ENCODE data around the gene KCNMB3. TPM values are rescaled to one million over a fixed set of nuclear protein-coding genes. Genes with fewer than 3 reads are reported as not detected.
A peak's percentile ranks its signal among the peaks of the same experiment; 100 is the strongest.
"Not testable (repeated sequence)": the region's sequence is repeated elsewhere in the genome, so short reads cannot be mapped to it uniquely, and the experiment has no call there.

KCNMB3 gene
- total RNA-seq, 4 donors from 2014 or later, result 0.47 to 1.7 (median 0.68) TPM

GRCh38 chr3:179265092-179265491, 14.2 kb upstream of the KCNMB3 start:
- H3K36me3 ChIP-seq, result no peaks in the 10 kb centered on the region
- H3K27me3 ChIP-seq, result peaks cover 4% of the 10 kb centered on the region
- H3K4me3 ChIP-seq, result no peak overlapping the region
- 66% methylated on average over 1 of the region's 1 CpG for WGBS
- peaks cover 11% of the 10 kb centered on the region for H3K4me1 ChIP-seq
- DNase-seq (ENCODE audit: low spot score in 2 of 2), result no peak
- no peak for TF ChIP-seq CTCF (IDR thresholded peaks at IDR 0.05)
- no peak for TF ChIP-seq EP300 (IDR thresholded peaks at IDR 0.05)
- no peak for TF ChIP-seq POLR2AphosphoS5 (IDR thresholded peaks at IDR 0.05)
- no peak for TF ChIP-seq POLR2A (IDR thresholded peaks at IDR 0.05)
- H3K9me3 ChIP-seq, result no peaks in the 10 kb centered on the region
- no peak overlapping the region for H3K27ac ChIP-seq

DNA sequence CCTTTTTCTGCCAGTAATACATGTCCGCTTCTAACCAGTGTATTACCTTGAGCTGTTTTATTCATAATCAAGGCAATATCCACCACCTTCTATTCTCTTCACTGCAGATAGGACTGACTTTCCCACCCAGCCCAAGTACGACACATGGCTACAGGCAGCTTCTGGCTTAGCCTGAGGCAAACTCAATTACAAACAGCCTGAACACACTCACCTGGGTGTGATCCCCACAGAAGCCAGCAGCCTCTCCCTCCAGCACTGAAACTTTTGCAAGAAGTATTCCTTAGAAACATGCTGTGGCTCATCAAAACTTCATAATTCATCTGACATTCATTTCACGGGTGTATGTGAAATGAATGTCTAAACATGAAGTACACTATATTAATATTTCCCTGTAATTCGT, 13.5 kb upstream of the KCNMB3 start:
- peaks cover 4% of the 10 kb centered on the region for H3K27me3 ChIP-seq
- no peak overlapping the region for H3K4me3 ChIP-seq
- peaks cover 11% of the 10 kb centered on the region for H3K4me1 ChIP-seq
- no peak overlapping the region for H3K27ac ChIP-seq
- no peaks in the 10 kb centered on the region for H3K9me3 ChIP-seq
- no peak for TF ChIP-seq CTCF (IDR thresholded peaks at IDR 0.05)
- no peak for TF ChIP-seq POLR2A (IDR thresholded peaks at IDR 0.05)
- no peak for TF ChIP-seq EP300 (IDR thresholded peaks at IDR 0.05)
- TF ChIP-seq POLR2AphosphoS5 (IDR thresholded peaks at IDR 0.05), result no peak
- WGBS, result 52% methylated on average over 4 of the region's 4 CpGs
- H3K36me3 ChIP-seq, result no peaks in the 10 kb centered on the region
- no peak for DNase-seq (ENCODE audit: low spot score in 2 of 2)

- Histone ChIP-seq H3K9me3 (peaks cover 5% of the 10 kb centered on the region), H3K27me3 (peaks cover 4% of the 10 kb centered on the region), H3K4me1 (peaks cover 11% of the 10 kb centered on the region), H3K36me3 (no peaks in the 10 kb centered on the region), H3K4me3 (no peak overlapping the region), H3K27ac (no peak overlapping the region)
- TF ChIP-seq EP300 (IDR thresholded peaks at IDR 0.05), result no peak
- no peak for TF ChIP-seq CTCF (IDR thresholded peaks at IDR 0.05)
- TF ChIP-seq POLR2AphosphoS5 (IDR thresholded peaks at IDR 0.05), result no peak
- no peak for TF ChIP-seq POLR2A (IDR thresholded peaks at IDR 0.05)
- WGBS, result 89% methylated on average over 3 of the region's 29 CpGs
- DNase-seq (ENCODE audit: low spot score in 2 of 2), result no peak
Observed at GRCh38 chr3:179263134-179263533, 12.2 kb upstream of the KCNMB3 start.

DNA sequence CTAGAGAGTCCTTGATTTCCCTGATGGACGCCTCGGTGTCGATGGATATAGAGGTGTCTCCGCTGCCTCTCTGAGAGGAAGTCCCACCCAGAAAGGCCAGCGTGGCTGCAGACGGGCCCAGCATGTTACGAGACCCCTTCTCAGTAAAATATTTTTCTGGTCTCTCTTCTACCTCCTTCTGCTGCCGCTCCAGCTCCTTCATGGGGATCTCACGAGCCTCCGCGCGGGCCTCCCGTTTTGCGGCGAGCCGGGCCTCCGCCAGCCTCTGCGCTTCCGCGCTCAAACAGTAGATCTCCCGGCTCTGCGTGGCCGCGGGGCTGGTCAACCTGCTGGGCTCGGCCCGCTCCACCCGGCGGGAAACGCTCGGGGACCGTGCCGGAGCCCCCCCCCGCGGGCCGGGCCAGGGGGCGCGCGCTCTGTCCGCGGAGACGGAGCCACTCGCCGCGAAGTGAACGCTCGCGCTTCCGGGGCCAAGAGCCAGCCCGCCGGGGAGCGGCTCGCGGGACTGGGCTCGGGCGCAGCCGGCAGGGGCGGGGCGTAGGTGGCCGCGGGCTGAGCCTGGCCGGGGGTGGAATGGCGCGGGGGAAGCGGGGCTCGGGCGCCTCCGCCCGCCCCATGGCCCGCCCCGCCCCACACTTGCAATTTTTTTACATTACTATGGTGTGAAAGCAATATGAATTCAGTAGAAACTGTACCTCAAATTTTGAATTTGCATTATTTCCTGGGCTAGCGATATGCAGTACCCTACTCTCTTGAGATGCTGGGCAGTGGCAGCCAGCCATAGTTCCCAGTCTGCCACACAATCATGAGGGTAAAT, 10.2 kb upstream of the KCNMB3 start:
- H3K36me3 ChIP-seq, result no peaks in the 10 kb centered on the region
- H3K27ac ChIP-seq, result peak overlapping the region; percentile 29
- no peaks in the 10 kb centered on the region for H3K27me3 ChIP-seq
- WGBS, result 13% methylated on average over 51 of the region's 71 CpGs
- TF ChIP-seq POLR2A (IDR thresholded peaks at IDR 0.05), result peak in 1 of 2 donors; percentile 19
- no peak for TF ChIP-seq POLR2AphosphoS5 (IDR thresholded peaks at IDR 0.05)
- DNase-seq (ENCODE audit: low spot score in 2 of 2), result no peak
- peaks cover 9% of the 10 kb centered on the region for H3K9me3 ChIP-seq
- peaks cover 11% of the 10 kb centered on the region for H3K4me1 ChIP-seq
- peak overlapping the region; percentile 78 for H3K4me3 ChIP-seq

DNA sequence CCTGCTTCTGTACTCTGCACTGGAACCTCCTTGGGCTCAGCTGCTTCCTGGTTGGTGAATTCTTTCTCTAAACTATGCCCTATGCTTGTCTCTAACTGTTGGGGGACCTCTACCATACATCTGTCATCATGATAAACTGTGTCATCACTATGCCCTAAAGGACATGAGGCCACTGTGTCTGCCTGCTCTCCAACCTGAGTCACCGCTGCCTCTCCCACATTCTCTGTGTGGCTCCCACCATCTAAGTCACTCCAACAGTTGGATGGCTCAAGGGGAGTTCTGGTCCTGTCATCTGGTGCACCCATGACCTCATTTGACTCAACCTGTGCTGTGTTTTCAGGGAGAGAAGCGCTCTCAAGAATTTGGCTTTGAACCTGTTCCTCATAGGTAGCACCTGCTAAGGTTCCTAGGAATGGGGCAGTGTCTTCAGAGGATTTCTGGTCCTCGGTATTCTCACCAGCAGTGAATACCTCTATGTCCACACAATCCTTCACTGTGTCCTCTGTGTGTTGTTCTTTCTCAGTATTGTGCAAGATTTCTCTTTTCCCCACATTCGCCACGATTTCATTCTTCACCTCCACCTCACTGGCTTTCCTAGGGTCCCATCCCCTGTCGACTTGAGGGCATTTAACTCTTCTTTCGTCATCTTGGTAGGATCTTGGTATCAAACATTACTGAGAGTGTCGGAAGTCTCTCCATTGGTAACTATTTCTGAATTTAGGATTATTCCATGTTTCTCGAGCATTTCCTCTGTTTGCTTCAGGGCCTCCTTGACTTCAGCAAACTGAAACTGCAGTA, 9.2 kb upstream of the KCNMB3 start:
- not testable (repeated sequence) for H3K27me3 ChIP-seq; H3K4me3 ChIP-seq; H3K36me3 ChIP-seq; H3K27ac ChIP-seq; DNase-seq (ENCODE audit: low spot score in 2 of 2); H3K9me3 ChIP-seq
- 95% methylated on average over 8 of the region's 9 CpGs for WGBS
- peaks cover 11% of the 10 kb centered on the region for H3K4me1 ChIP-seq

- 76% methylated on average over 5 of the region's 5 CpGs for WGBS
- TF ChIP-seq POLR2A (IDR thresholded peaks at IDR 0.05) (no peak), POLR2AphosphoS5 (IDR thresholded peaks at IDR 0.05) (no peak), EP300 (IDR thresholded peaks at IDR 0.05) (no peak), CTCF (IDR thresholded peaks at IDR 0.05) (no peak)
- H3K4me3 ChIP-seq, result no peak overlapping the region
- no peaks in the 10 kb centered on the region for H3K27me3 ChIP-seq
- no peaks in the 10 kb centered on the region for H3K36me3 ChIP-seq
- peaks cover 9% of the 10 kb centered on the region for H3K9me3 ChIP-seq
- DNase-seq (ENCODE audit: low spot score in 2 of 2), result no peak
- H3K4me1 ChIP-seq, result peaks cover 11% of the 10 kb centered on the region
- no peak overlapping the region for H3K27ac ChIP-seq
Observed at GRCh38 chr3:179258820-179259219, 7.9 kb upstream of the KCNMB3 start.

DNA sequence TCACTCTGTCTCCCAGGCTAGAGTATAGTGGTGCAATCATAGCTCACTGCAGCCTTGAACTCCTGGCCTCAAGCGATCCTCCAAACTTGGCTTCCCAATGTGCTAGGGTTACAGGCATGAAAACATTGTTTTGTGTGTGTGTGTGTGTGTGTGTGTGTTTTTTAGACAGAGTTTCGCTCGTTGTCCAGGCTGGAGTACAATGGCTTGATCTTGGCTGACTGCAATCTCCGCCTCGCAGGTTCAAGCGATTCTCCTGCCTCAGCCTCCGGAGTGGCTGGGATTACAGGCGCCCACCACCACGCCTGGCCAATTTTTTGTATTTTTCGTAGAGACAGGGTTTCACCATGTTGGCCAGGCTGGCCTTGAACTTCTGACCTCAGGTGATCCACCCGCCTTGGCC, 6.8 kb upstream of the KCNMB3 start:
- not testable (repeated sequence) for H3K36me3 ChIP-seq; H3K4me3 ChIP-seq; H3K27me3 ChIP-seq; H3K9me3 ChIP-seq; H3K27ac ChIP-seq; DNase-seq (ENCODE audit: low spot score in 2 of 2)
- WGBS, result 94% methylated on average over 11 of the region's 11 CpGs
- H3K4me1 ChIP-seq, result peaks cover 11% of the 10 kb centered on the region
